Stimulated activated CD8-positive, alpha-beta memory T cell treated with anti-CD3 and anti-CD28 coated beads, Interleukin-7, amount 100 ng/mL, for 4 hours (primary cell): ENCODE data around the gene FTMT.
"Not testable (repeated sequence)": the region's sequence is repeated elsewhere in the genome, so short reads cannot be mapped to it uniquely, and the experiment has no call there.

ENCODE experiments used
- DNase-seq, 2 donors: peaks; one replicate each; pipeline ENCODE4 v3.0.0-alpha.2; 2020; ENCODE audit warnings: low read depth in 2 of 2

The FTMT gene

DNA sequence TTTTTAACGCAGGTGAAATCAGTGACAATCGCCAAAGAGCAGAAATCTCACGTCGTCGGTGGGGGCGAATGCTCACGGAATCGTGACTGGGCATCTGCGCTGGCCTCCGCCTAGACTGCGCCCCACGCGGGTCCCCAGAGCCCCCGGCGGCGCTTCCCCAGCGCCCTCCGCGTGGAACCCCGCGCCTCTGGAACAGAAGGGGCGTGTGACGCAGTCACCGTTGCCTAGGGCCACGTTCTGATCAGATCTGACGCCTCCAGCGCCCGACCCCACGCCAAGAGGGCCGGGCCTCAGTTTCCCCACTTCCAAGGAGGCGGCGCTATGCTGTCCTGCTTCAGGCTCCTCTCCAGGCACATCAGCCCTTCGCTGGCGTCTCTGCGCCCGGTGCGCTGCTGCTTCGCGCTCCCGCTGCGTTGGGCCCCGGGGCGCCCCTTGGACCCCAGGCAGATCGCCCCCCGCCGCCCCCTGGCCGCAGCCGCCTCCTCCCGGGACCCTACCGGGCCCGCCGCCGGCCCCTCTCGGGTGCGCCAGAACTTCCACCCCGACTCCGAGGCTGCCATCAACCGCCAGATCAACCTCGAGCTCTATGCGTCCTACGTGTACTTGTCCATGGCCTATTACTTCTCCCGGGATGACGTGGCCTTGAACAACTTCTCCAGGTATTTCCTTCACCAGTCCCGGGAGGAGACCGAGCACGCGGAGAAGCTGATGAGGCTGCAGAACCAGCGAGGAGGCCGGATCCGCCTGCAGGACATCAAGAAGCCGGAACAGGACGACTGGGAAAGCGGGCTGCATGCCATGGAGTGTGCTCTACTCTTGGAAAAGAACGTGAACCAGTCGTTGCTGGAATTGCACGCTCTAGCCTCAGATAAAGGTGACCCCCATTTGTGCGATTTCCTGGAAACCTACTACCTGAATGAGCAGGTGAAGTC, at the start of gene FTMT:
Gene FTMT (plus strand): TSS at position 240 of the 932 bp plus-strand sequence. CDS start 82 bp downstream, at position 322.
- DNase-seq, result no peak

DNA sequence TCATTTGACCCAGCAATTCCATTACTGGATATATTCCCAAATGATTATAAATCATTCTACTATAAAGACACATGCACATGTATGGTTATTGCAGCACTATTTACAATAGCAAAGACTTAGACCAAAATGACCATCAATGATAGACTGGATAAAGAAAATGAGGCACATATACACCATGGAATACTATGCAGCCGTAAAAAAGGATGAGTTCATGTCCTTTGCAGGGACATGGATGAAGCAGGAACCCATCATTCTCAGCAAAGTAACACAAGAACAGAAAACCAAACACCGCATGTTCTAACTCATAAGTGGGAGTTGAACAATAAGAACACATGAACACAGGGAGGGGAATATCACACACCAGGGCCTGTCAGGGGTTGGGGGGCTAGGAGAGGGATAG, 46.4 kb upstream of the FTMT start:
- DNase-seq, result not testable (repeated sequence)

DNA sequence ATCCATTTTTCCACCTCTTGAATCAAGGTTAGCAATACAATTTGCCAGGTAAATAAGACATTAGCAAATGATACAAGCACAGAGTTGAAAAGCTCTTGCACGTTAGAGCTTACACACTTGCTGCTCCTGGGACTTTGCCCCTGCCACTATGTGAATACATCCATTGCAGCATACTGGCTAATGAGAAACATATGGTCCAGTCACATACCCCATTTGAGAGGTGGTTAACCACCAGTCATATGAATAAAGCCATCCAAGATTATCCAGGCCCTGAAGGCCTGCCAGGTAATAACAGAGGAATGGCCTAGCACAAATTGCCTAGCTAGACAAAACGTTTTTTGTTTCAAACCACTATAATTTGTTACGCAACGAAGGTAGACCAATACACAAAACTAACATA, 45.8 kb upstream of the FTMT start:
- DNase-seq, result no peak

DNA sequence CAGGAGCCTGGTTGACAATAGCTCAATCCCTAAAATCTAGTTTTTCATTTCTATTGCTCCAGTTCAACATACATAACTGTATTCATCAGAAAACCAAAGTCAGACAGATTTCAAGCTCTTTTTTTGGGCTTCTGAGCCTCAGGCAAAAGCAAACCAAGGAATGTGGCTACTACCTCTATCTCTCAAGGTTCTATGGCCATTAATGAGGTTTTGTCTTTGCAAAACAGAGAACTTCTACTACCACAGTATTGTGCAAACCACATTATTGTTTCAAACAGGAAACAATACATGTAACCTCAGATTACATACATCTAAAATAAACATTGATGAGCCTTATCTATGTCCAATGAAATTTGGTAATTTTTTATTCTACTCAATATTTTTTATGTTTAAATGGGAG, 35.5 kb upstream of the FTMT start:
- no peak for DNase-seq

DNA sequence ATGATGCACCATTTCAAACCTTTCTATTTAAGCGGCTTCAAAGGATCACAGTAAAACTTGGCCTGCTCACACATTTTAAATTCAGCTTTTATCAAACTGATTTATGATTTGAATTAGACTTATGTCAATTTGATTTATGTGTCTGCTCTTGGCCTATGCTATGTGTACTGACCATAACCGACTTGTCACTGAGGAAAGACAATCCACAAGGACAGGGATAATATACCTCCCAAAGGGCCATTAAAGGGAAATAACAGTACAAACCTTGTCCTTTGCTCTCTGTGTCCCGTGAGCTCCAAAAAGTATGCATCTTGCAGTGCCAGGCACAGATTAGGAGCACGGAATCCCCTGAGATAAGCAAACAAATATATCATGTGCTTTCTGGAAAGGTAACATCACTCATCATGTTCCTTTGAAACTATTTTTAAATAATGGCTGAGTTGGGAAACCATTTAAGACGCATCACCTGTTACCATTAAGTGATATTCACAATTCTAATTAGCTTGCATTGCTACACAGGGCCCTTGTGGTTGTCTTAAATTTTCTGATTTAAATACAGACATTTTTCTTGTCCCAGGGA, 31.9 kb upstream of the FTMT start:
- DNase-seq, result no peak

DNA sequence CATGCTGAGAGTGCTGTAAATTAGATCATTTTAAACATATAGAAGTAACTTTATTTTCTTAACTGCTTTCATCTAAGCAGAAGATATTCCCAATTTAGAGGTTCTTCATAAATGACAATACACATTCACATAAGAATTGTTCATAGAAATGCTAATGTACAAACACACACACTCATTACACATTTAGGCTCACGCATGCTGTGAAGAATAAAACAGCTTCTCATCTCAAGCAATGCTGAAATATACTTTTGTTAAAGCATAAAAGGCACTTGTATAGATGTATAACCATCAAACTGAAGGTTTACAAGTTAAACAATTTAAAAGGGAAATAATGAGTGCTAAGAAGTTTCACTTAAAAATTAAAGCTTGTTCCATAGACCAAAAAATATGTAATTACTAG, 18.1 kb upstream of the FTMT start:
- DNase-seq, result no peak

DNA sequence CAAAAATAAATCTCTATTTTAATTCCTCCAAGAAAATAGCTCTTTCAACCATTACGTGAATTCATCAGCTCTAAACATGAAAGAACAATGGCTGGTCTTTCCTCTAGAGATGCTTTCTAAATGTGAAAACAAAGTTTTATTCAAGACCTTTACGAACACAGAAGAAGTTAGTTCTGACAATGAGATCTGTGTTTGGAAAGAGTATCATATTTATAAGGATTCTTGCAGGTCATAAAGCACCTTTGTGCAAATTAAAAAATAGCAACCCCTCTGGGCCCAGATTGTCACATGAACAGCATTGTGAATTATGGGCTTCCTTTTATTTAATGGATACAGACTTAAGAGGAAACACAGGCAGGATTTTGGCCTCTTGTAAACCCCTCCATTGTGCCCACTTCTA, 17.7 kb upstream of the FTMT start:
- DNase-seq, result no peak

DNA sequence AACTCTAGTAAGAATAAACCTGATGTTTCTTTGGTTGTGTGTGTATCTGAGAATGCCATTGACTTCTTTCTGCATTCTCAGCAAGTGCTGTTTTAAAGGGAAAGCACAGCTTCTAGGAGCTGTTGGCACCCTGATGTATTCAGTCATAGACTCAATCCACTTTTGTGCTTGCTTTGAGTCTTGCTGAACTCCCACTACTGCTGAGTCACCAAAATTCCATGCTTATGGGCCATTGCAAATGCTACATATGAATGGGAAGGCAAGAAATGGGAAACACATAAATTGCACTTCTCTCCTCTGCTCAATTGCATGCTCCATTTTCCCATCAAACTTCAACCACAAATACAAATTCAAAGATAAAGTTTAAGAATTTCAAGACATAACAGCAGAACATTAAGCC, 9.8 kb upstream of the FTMT start:
- DNase-seq, result no peak

DNA sequence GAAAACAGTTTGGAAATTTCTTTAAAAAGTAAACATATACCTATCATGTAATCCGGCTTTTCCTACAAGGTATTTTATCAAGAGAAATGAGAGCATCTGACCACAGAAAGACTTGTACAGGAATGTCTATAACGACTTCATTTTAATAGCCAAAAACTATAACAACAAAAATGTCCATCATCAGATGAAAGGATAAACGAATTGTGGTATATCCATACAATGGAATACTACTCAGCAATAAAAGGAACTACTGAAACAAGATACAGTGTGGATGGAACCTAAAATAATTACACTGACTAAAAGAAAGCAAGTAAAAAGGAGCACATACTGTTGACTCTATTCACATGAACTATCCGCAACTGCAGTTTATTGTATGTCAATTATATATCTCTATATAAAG, 1.4 kb upstream of the FTMT start:
- no peak for DNase-seq

DNA sequence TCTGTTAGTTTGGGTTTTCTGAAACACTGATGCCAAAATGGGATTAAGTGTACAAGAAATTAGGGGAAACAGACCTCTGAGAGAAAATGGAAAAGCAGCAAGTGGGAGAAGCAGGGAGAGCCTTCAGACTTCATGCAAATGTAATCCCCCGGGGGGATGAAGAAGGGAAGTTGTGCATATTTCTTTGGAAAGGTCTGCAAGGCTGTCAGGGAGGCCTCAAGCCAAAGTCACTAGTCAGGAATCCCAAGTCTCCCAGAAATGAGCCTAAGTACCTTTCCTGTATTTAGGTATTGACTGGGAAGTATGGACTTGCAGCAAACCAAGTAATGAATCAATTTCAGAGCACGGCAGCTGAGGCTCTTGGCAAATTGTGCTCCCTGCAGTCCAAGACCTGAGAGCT, 2.2 kb downstream of the FTMT start:
- DNase-seq, result no peak

DNA sequence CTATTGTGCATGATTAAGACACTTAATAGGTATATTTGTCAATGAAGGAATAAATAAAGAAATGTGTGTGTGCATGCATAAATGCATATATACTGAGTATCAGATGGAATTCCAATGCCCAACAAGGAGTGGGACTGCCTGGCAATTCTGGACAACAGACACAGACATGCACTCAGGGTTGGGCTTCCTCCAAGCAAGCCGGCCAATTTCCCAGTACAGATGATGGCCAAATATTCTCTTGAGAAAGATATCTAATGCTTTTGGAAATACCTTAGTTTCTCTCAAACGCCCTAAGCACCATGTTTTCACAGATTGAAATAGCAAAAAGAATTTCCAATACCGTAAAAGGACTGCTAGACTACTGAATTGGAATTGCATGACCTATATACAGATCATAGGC, 11.1 kb downstream of the FTMT start:
- DNase-seq, result no peak

DNA sequence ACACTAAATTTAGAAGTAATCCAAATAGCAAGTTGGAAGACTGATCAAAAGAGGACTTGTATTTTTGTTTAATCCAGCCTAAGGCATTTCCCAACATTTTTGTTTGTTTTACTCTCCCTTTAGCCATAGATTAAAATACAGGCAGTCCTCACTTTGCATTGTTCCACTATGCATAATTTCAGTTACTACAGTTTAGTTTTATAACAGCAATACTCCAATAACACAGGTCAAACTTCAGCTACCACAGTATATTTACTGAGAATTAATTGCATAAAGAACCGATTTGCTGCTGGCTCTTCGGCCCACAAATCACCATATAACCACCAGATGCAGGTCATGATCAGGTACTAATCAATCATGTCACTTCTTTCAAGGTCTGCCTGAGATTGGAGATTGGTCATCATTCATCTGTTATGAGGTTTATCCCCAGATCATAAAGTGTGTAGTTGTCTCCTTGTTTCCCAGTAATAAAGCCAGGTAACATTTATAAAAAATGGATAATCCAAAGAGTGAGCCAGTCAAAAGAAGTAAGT, 12.1 kb downstream of the FTMT start:
- DNase-seq, result no peak

DNA sequence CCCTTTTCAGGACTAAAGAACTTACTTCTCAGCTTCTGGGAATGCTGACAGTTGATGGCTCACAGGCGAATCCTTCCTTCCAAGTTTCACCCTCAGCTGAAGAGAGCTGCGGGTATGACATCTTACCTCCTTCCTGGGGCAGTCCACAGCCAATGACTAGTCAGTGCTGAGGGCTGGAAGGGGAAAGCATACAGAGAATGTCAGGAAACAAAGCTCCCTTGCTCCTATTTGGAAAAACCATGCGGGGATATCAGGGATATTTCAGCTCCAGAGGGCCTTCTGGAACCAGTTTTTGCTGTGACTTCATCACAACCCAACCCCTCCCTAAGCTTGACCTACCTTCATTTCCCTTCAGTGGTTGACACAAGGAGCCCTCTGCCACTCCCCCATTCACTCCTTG, 15.7 kb downstream of the FTMT start:
- DNase-seq, result no peak

DNA sequence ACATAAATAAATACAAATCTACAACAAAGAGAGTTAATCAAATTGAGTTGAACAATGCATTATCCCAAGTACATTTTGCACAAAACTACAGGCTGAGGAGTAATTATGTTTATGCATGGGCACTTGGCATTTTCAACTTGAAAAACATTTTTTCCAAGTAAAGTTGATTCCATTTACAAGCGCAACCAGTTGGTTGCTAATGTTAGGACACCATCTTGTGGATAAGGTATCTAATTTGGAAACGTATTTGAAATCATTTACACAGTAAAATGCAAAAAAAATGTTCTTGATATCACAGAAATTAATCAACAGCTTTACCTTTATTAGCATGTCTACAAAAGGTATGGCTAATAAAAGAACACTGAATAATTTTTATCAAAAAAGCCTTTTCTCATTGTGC, 18.8 kb downstream of the FTMT start:
- DNase-seq, result no peak

DNA sequence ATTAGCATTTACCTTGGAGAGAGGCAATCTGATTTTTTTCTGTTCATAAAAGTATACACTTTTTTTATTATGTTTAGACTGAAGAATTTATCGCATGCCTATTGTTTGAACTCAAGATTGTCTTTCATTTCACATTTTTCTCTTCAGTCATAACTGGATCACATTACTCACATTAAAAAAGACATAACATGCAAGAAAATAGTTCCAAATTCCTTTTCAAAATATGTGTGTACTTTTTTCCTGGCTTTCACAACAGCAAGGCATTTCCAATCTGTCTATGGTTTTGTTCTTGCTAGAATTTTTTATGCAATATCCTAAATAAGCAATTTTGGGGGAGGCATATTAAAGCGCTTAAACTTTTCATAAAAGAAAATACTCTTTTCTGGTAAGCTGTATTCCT, 21.2 kb downstream of the FTMT start:
- no peak for DNase-seq

DNA sequence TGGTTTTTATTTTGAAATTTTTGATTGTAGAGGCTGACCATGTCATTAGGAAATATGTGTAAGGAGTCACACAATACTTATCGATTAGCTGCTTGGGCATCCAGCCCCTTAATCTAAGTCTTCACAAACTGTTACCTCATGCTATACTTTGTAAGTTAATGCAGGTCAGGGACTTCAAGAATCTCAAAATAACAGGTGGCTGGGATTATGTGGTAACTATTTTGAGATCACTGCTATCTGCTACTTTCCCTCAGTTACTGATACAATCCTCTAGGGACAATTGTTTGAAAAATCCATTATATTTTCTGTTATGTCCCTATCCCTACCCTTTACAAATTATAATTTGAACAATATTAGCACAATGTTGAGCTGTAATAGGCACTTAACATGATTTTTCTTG, 21.7 kb downstream of the FTMT start:
- DNase-seq, result no peak

DNA sequence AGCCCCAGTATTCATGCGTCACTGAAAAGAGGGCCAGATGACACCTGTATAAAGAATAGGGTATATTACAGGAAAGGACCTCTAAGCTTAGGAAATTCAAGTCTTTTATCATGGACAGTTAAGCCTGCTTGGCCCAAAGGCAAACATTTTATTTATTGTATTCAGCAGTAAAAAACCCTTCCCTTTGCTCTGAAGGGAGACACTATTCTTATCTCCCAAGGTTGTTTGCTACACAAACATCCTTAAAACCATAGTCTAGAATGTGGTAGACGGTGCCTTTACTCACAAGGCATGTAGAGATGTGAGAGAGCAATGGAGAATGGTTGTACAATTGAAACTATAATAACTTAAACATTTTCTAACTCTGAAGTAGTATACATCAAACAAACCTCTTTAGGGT, 33.9 kb downstream of the FTMT start:
- no peak for DNase-seq

DNA sequence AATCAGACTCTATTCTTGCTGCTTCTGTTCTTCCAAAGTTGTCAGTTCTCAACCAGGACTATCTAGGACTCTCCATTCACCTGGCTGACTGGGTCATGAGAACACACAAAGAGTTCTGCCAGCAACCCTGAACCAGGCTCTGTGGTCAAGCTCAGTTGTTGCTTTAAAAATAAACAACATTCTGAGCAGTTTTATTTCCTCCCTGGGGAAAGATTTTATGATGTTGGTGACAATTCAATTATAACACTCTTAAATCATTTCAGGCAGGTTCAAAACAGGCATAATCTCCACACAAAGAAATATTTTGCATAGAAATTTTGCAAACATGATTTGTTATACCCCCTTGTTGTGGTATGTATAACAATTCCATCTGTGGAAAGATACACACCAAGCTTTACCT, 36.0 kb downstream of the FTMT start:
- DNase-seq, result no peak

DNA sequence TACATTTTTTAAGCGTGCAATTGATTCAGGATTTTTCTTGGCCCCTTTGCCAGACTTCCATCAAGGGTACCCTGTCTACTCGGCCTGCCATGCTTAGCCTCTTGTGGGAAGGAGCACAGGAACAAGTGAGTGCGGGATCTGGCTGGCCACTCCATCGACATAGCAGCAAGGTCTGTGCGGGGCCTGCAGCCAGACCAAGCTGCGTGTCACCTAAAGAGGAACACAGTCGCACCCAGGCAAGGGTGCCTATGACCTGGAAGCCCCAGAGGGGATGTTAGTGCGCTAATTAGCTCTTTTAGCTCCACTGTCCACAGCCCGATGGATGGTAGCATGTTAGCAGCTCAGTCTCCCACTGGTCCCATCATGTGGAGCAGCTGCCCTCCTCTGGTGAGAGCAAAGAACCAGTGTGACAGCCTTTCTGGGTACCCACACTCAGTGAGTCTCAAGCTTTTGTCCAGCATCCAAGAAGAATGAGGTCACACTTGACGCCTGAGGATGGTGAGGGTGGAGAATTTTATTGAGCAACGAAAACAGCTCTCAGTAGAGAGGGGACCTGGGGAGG, 38.7 kb downstream of the FTMT start:
- DNase-seq, result no peak

DNA sequence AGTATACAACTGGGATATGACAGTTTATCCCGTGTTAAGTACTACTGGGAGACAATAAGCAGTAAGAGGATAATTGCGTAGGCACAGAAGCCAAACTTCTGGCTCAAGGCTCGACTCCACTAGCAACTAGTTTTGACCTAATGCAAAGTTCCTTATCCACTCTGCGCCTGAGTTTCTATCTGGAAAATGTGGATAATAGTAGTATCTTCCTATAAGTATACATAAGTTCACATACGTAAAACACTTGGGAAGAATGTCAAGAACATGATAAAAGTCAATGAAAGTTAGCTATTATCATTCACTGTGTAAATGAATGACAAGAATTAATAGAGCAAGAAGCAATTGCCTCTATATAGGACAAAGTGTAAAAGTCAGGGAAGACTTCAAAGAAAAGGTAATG, 45.7 kb downstream of the FTMT start:
- DNase-seq, result no peak

DNA sequence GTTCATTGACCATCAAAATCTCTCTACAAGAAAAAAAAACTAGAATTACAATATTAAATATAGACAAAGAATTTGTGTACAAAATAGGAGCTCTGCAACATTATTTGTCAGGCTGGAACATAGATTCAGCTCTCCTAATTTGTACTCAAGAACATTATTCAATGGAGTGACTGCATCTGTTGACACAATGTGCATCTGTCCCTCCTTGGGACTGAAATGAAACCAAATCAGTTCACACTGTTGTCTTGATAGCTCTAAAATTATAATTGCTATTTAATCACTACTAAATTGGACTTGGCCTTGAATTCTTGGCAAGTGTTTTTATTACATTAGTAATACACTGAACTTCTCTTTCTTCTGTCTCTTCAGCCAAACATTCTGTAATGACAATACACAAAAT, 47.7 kb downstream of the FTMT start:
- DNase-seq, result no peak
